Calu3 (cell line): Measurements from ENCODE around the gene CAPZA3. TPM values are rescaled to one million over a fixed set of nuclear protein-coding genes. Genes with fewer than 3 reads are reported as not detected.
A peak's percentile ranks its signal among the peaks of the same experiment; 100 is the strongest.
"Not testable (repeated sequence)": the region's sequence is repeated elsewhere in the genome, so short reads cannot be mapped to it uniquely, and the experiment has no call there.

ENCODE experiments used
- Bru-seq: library from RNA; stranded (reverse); fragments of 400-500 nt; gene quantifications from one replicate; lab custom pipeline; 2021; lab: Mats Ljungman, UMichigan
- BruChase-seq, 2 experiments: library from RNA; stranded (reverse); fragments of 400-500 nt; gene quantifications; one replicate each; lab custom pipeline; 2021; lab: Mats Ljungman, UMichigan
- BruUV-seq: library from RNA; stranded (reverse); fragments of 400-500 nt; replicated peaks from 2 replicates; lab custom pipeline; 2021; lab: Mats Ljungman, UMichigan
- CTCF ChIA-PET: fragments of 300-600 bp; sonication (Branson Sonifier 250); formaldehyde crosslinking; loops from one replicate; lab custom pipeline; 2022; ENCODE audit warnings: antibody characterized with exemption; lab: Charles Lee
- DNase-seq: peaks from one replicate; pipeline ENCODE4 v3.0.0; 2022
- H3K27ac Mint-ChIP-seq: one replicate; pipeline ENCODE4 v1.8.0; 2022; ENCODE audit warnings: mixed read lengths; ENCODE audit not compliant: unreplicated experiment
- H3K27me3 Mint-ChIP-seq: one replicate; pipeline ENCODE4 v1.8.0; 2022; ENCODE audit warnings: mixed read lengths; ENCODE audit not compliant: unreplicated experiment
- H3K36me3 Mint-ChIP-seq: one replicate; pipeline ENCODE4 v1.8.0; 2022; ENCODE audit warnings: mild to moderate bottlenecking, moderate library complexity, mixed read lengths; ENCODE audit not compliant: insufficient read depth, unreplicated experiment
- H3K4me1 Mint-ChIP-seq: one replicate; pipeline ENCODE4 v1.8.0; 2022; ENCODE audit warnings: mild to moderate bottlenecking, low read depth, mixed read lengths; ENCODE audit not compliant: unreplicated experiment
- H3K4me3 Mint-ChIP-seq: one replicate; pipeline ENCODE4 v1.8.0; 2022; ENCODE audit warnings: mild to moderate bottlenecking, low read depth, moderate library complexity, mixed read lengths; ENCODE audit not compliant: unreplicated experiment
- H3K9me3 Mint-ChIP-seq: one replicate; pipeline ENCODE4 v1.8.0; 2022; ENCODE audit warnings: low read depth, mixed read lengths; ENCODE audit not compliant: unreplicated experiment
- intact Hi-C: fragments of 100-400 bp; cut with micrococcal nuclease; formaldehyde crosslinking; loops from one replicate; pipeline ENCODE4 v1.10.0; 2022; ENCODE audit not compliant: unreplicated experiment
- long read RNA-seq: library from polyadenylated mRNA; stranded (forward); transcript quantifications from one replicate; pipeline ENCODE4 v2.0.0, GENCODE V29; 2022
- total RNA-seq: library from RNA; stranded (reverse); gene quantifications from 2 replicates; pipeline ENCODE4 v1.2.3, GENCODE V29; 2022
- TF ChIP-seq, protein P1 (sequence below): fragments of 200-600 bp; IDR thresholded peaks from one replicate; pipeline ENCODE4 v1.8.0; 2022; ENCODE audit warnings: antibody characterized with exemption; ENCODE audit not compliant: unreplicated experiment

CAPZA3 gene, protein sequence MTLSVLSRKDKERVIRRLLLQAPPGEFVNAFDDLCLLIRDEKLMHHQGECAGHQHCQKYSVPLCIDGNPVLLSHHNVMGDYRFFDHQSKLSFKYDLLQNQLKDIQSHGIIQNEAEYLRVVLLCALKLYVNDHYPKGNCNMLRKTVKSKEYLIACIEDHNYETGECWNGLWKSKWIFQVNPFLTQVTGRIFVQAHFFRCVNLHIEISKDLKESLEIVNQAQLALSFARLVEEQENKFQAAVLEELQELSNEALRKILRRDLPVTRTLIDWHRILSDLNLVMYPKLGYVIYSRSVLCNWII
- total RNA-seq (0.34 and 0.45 TPM in 2 replicates), Bru-seq, nascent RNA (percentile 40 among the genes with signal in this experiment), BruChase-seq, experiment 1, labeled RNA remaining after a 6-hour chase (percentile 64 among the genes with signal in this experiment), BruChase-seq, experiment 2, labeled RNA remaining after a 2-hour chase (percentile 63 among the genes with signal in this experiment)
- long read RNA-seq: 0 reads

DNA sequence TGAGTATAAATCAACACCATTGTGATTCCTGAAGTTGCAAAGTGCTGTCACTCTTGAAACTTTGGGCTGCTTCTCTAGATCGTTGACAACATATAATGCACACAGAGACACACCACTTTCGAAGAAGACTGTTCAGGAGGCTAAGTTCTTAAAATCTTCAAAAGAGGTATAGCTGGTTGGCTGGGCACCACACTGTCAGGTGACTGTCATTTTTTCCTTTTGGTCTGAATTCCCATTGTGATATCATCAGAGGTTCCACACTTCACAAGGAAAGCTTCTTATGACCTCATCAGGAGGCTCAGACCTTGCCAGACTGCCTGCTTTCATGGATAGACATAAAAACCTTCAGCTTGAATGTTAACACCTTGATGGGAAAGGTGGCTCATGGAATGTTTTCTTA is at the start of gene CAPZA3, which contains the start of gene PLCZ1:
Gene CAPZA3, plus strand, starts transcription at position 301 of the 400 bp plus-strand sequence. CDS start 150 bp downstream, outside the sequence.
Gene PLCZ1, minus strand, starts transcription at position 194 of the 400 bp plus-strand sequence. CDS start 641 bp downstream, outside the sequence.
- Mint-ChIP-seq H3K4me1 (no peaks in the 10 kb centered on the region), H3K27me3 (no peaks in the 10 kb centered on the region), H3K36me3 (no peaks in the 10 kb centered on the region), H3K4me3 (no peak within 1 kb of the TSS), H3K9me3 (peaks cover 10% of the 10 kb centered on the region), H3K27ac (no peak within 1 kb of the TSS)
- no peak for DNase-seq
- TF ChIP-seq, protein P1, sequence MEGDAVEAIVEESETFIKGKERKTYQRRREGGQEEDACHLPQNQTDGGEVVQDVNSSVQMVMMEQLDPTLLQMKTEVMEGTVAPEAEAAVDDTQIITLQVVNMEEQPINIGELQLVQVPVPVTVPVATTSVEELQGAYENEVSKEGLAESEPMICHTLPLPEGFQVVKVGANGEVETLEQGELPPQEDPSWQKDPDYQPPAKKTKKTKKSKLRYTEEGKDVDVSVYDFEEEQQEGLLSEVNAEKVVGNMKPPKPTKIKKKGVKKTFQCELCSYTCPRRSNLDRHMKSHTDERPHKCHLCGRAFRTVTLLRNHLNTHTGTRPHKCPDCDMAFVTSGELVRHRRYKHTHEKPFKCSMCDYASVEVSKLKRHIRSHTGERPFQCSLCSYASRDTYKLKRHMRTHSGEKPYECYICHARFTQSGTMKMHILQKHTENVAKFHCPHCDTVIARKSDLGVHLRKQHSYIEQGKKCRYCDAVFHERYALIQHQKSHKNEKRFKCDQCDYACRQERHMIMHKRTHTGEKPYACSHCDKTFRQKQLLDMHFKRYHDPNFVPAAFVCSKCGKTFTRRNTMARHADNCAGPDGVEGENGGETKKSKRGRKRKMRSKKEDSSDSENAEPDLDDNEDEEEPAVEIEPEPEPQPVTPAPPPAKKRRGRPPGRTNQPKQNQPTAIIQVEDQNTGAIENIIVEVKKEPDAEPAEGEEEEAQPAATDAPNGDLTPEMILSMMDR: no peak
- intact Hi-C loops: no loop called here
- no TSS peak for BruUV-seq
- CTCF ChIA-PET: no interaction called here

DNA sequence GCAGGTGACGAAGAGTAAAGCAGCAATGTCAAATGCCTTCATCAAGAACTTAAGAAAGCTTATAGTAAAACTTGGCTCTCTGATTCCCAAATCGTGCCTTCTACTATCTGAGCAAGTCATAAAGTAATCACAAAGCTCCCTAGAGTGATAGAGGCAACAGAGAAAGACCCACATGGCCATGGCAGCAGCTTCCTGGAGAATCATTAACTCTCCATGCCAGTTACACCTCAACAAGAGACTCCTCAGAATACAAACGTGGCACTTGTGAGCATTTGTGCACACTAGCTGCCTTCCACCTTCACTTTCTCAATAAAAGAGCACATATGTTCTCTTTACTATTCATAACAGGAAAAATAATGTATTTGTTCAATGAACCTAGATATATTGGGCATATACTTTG is 48.1 kb upstream of the CAPZA3 start:
- Mint-ChIP-seq H3K27ac (no peak overlapping the region), H3K4me3 (no peak overlapping the region), H3K9me3 (peaks cover 7% of the 10 kb centered on the region), H3K27me3 (no peaks in the 10 kb centered on the region), H3K36me3 (no peaks in the 10 kb centered on the region), H3K4me1 (peaks cover 12% of the 10 kb centered on the region)
- no TSS peak for BruUV-seq
- CTCF ChIA-PET: no interaction called here
- intact Hi-C loops: loop anchor here (10.0 kb wide), 1 partner anchor 105 kb away; no protein-coding TSS in a partner anchor
- TF ChIP-seq, protein P1: no peak
- no peak for DNase-seq

DNA sequence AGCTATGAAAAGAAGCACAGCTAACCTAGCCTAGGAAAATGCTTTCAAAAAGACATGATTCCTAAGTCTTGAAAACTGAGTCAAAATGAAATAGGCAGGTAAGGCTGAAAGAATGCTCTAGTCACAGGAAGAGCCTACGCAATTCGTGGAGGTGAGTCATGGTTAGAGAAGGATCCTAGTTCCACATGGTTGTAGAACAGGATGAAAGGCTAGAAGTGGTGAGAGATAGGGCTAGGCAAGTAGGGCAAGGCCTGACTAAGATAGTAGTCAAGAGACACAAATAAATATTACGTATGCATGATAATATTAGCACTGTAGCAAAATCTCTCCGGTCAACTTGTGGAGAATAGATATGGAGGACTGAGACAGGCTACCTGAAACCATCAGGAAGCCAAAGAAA is 47.3 kb upstream of the CAPZA3 start:
- H3K4me3 Mint-ChIP-seq: no peak overlapping the region
- peaks cover 7% of the 10 kb centered on the region for H3K9me3 Mint-ChIP-seq
- TF ChIP-seq, protein P1: no peak
- no peaks in the 10 kb centered on the region for H3K27me3 Mint-ChIP-seq
- peak; percentile 37 for DNase-seq
- no TSS peak for BruUV-seq
- H3K36me3 Mint-ChIP-seq: no peaks in the 10 kb centered on the region
- CTCF ChIA-PET: no interaction called here
- intact Hi-C loops: loop anchor here (10.0 kb wide), 1 partner anchor 104 kb away; no protein-coding TSS in a partner anchor
- peak overlapping the region; percentile 46 for H3K27ac Mint-ChIP-seq
- peaks cover 12% of the 10 kb centered on the region for H3K4me1 Mint-ChIP-seq

GRCh38 chr12:18693986-18694385 is 43.9 kb upstream of the CAPZA3 start:
- intact Hi-C loops: loop anchor here (10.0 kb wide), 1 partner anchor 101 kb away; no protein-coding TSS in a partner anchor
- DNase-seq, BruUV-seq, H3K36me3 Mint-ChIP-seq, H3K27ac Mint-ChIP-seq, CTCF ChIA-PET, H3K4me3 Mint-ChIP-seq, H3K27me3 Mint-ChIP-seq, H3K9me3 Mint-ChIP-seq: not testable (repeated sequence)
- peaks cover 12% of the 10 kb centered on the region for H3K4me1 Mint-ChIP-seq
